Mesothelial cell of epicardium (in vitro differentiated cells): ENCODE data around the gene AHCYL1. TPM values are rescaled to one million over a fixed set of nuclear protein-coding genes. Genes with fewer than 3 reads are reported as not detected.

Experiments used
- DNase-seq, 2 experiments: peaks; one replicate each; pipeline ENCODE4 v3.0.0; 2021; ENCODE audit warnings: low spot score in 2 of 2; ENCODE audit not compliant: unreplicated experiment in 2 of 2
- H3K27ac Mint-ChIP-seq: 2 replicates; pipeline ENCODE4 v1.8.0; 2021; ENCODE audit warnings: mixed read lengths
- H3K27me3 Mint-ChIP-seq: 2 replicates; pipeline ENCODE4 v1.8.0; 2021; ENCODE audit warnings: low read depth, mixed read lengths
- H3K36me3 Mint-ChIP-seq: 2 replicates; pipeline ENCODE4 v1.8.0; 2021; ENCODE audit warnings: mixed read lengths
- H3K4me1 Mint-ChIP-seq: 2 replicates; pipeline ENCODE4 v1.8.0; 2021; ENCODE audit warnings: mixed read lengths
- H3K4me3 Mint-ChIP-seq: 2 replicates; pipeline ENCODE4 v1.8.0; 2021; ENCODE audit warnings: mild to moderate bottlenecking, moderate library complexity, mixed read lengths
- H3K9me3 Mint-ChIP-seq: 2 replicates; pipeline ENCODE4 v1.8.0; 2021; ENCODE audit warnings: mixed read lengths
- CTCF ChIP-seq: fragments of 200-600 bp; sonication (generic); IDR thresholded peaks from one replicate; pipeline ENCODE4 v1.5.0; 2021; ENCODE audit warnings: antibody characterized with exemption; ENCODE audit not compliant: unreplicated experiment
- total RNA-seq: library from RNA; stranded (reverse); gene quantifications from 3 replicates; pipeline ENCODE4 v1.2.1, GENCODE V29; 2021

Gene AHCYL1
- total RNA-seq, 1 donor from 2014 or later = 98.7 TPM

GRCh38 chr1:109977225-109977624 lies 7.3 kb upstream of the AHCYL1 start:
- peaks cover 28% of the 10 kb centered on the region for H3K4me1 Mint-ChIP-seq
- H3K9me3 Mint-ChIP-seq = no peaks in the 10 kb centered on the region
- TF ChIP-seq CTCF = no peak
- no peak overlapping the region for H3K4me3 Mint-ChIP-seq
- DNase-seq = no peak
- H3K36me3 Mint-ChIP-seq = no peaks in the 10 kb centered on the region
- no peaks in the 10 kb centered on the region for H3K27me3 Mint-ChIP-seq
- no peak overlapping the region for H3K27ac Mint-ChIP-seq

GRCh38 chr1:109977657-109978378 lies 6.7 kb upstream of the AHCYL1 start:
- peaks cover 28% of the 10 kb centered on the region for H3K4me1 Mint-ChIP-seq
- no peaks in the 10 kb centered on the region for H3K27me3 Mint-ChIP-seq
- no peaks in the 10 kb centered on the region for H3K9me3 Mint-ChIP-seq
- DNase-seq = no peak
- TF ChIP-seq CTCF = no peak
- no peak overlapping the region for H3K27ac Mint-ChIP-seq
- H3K4me3 Mint-ChIP-seq = no peak overlapping the region
- H3K36me3 Mint-ChIP-seq = no peaks in the 10 kb centered on the region

GRCh38 chr1:109978761-109979488 lies 5.6 kb upstream of the AHCYL1 start:
- Mint-ChIP-seq H3K27ac (no peak overlapping the region), H3K36me3 (no peaks in the 10 kb centered on the region), H3K27me3 (no peaks in the 10 kb centered on the region), H3K4me3 (no peak overlapping the region), H3K4me1 (peaks cover 31% of the 10 kb centered on the region), H3K9me3 (no peaks in the 10 kb centered on the region)
- DNase-seq = no peak
- no peak for TF ChIP-seq CTCF

GRCh38 chr1:109979489-109980091 lies 5.0 kb upstream of the AHCYL1 start:
- Mint-ChIP-seq H3K4me1 (peaks cover 33% of the 10 kb centered on the region), H3K27ac (peak overlapping the region; percentile 43), H3K27me3 (no peaks in the 10 kb centered on the region), H3K36me3 (no peaks in the 10 kb centered on the region), H3K4me3 (no peak overlapping the region), H3K9me3 (no peaks in the 10 kb centered on the region)
- TF ChIP-seq CTCF = no peak
- no peak for DNase-seq

- H3K4me3 Mint-ChIP-seq = no peak overlapping the region
- peaks cover 35% of the 10 kb centered on the region for H3K4me1 Mint-ChIP-seq
- TF ChIP-seq CTCF = no peak
- H3K36me3 Mint-ChIP-seq = no peaks in the 10 kb centered on the region
- no peaks in the 10 kb centered on the region for H3K9me3 Mint-ChIP-seq
- H3K27me3 Mint-ChIP-seq = no peaks in the 10 kb centered on the region
- H3K27ac Mint-ChIP-seq = peak overlapping the region; percentile 35
- no peak for DNase-seq
Observed at GRCh38 chr1:109980324-109981003, 4.1 kb upstream of the AHCYL1 start.
